Activated T-helper 1 cell treated with anti-CD3 and anti-CD28 coated beads, Interleukin-12 subunit alpha, Interleukin-12 subunit beta, Interleukin-2, Interleukin-4 antibody, amounts not matched to agents 30 ng/mL and 10 ng/mL and 1 ng/mL, durations not matched to agents 14 hours and 24 hours and 36 hours (primary cell): ENCODE measurements around the gene TPCN1. TPM values are rescaled to one million over a fixed set of nuclear protein-coding genes. Genes with fewer than 3 reads are reported as not detected.

Source experiments
- DNase-seq: peaks from one replicate; pipeline ENCODE4 v3.0.0; 2021; ENCODE audit warnings: low spot score
- H3K27ac Mint-ChIP-seq: one replicate; pipeline ENCODE4 v1.8.0; 2021; ENCODE audit warnings: mild to moderate bottlenecking, mixed read lengths
- H3K27me3 Mint-ChIP-seq: one replicate; pipeline ENCODE4 v1.8.0; 2022; ENCODE audit warnings: mild to moderate bottlenecking, moderate library complexity, mixed read lengths; ENCODE audit not compliant: insufficient read depth
- H3K36me3 Mint-ChIP-seq: one replicate; pipeline ENCODE4 v1.8.0; 2021; ENCODE audit warnings: low read depth, mixed read lengths
- H3K4me1 Mint-ChIP-seq: one replicate; pipeline ENCODE4 v1.8.0; 2021; ENCODE audit warnings: low read depth, mixed read lengths
- H3K4me3 Mint-ChIP-seq: one replicate; pipeline ENCODE4 v1.8.0; 2021; ENCODE audit warnings: mild to moderate bottlenecking, moderate library complexity, mixed read lengths
- H3K9me3 Mint-ChIP-seq: one replicate; pipeline ENCODE4 v1.8.0; 2021; ENCODE audit warnings: mixed read lengths
- intact Hi-C: fragments of 100-400 bp; cut with micrococcal nuclease; formaldehyde crosslinking; loops from one replicate; pipeline ENCODE4 v1.15.1; 2024
- total RNA-seq: library from RNA; stranded (reverse); gene quantifications from 2 replicates; pipeline ENCODE4 v1.2.3, GENCODE V29; 2022

TPCN1 gene
- total RNA-seq, 1 donor from 2014 or later, result 31.4 TPM

DNA sequence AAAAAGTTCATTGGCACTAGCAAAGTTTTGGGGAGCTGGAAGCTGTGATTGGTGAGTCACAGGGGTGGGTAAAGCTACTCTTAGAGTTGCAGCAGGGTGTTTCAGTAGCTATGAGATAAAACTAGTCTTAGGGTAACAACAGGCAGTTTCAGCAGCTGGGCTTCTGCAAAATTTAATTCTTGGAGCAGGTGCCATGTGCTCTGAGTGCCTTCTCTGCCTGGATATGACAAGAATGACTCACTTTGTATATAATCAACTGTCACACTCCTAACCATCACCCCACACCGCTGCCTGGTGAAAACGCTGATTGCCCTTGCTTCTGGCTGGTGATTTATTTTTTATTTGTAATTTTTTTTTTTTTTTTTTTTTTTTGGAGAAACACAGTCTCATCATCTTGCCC, 126.6 kb downstream of the TPCN1 start:
- Mint-ChIP-seq H3K4me1 (no peaks in the 10 kb centered on the region), H3K4me3 (no peak overlapping the region), H3K9me3 (no peaks in the 10 kb centered on the region), H3K36me3 (no peaks in the 10 kb centered on the region), H3K27me3 (peaks cover 14% of the 10 kb centered on the region), H3K27ac (no peak overlapping the region)
- no peak for DNase-seq
- intact Hi-C loops, result no loop called here

Other genes with a start within 250 kb of the TPCN1 start
- 113 and 119 TPM in 2 replicates for gene OAS2, start 242.9 kb upstream of the TPCN1 start, total RNA-seq
- gene DTX1, start 164.7 kb upstream of the TPCN1 start, total RNA-seq, result 0.29 TPM in 2 replicates
- gene RASAL1, start 85.7 kb upstream of the TPCN1 start, total RNA-seq, result 0.10 and 0.34 TPM in 2 replicates
- 0.16 and 0.17 TPM in 2 replicates for gene CFAP73, start 71.7 kb upstream of the TPCN1 start, total RNA-seq
- 121 and 133 TPM in 2 replicates for gene DDX54, start 36.0 kb upstream of the TPCN1 start, total RNA-seq
- 27.1 and 31.4 TPM in 2 replicates for gene RITA1, start 35.7 kb upstream of the TPCN1 start, total RNA-seq
- gene SLC8B1, start 113.6 kb downstream of the TPCN1 start, total RNA-seq, result 21.2 TPM in 2 replicates
- gene PLBD2, start 137.1 kb downstream of the TPCN1 start, total RNA-seq, result 15.3 and 16.3 TPM in 2 replicates
- not detected in 2 replicates for gene SDS, start 182.4 kb downstream of the TPCN1 start, total RNA-seq
- gene SDSL, start 200.9 kb downstream of the TPCN1 start, total RNA-seq, result 0.52 and 0.54 TPM in 2 replicates